A673 (cell line): ENCODE results near the gene PYGB.

Experiments
- CTCF ChIP-seq: fragments of 300-800, 200-600 bp; sonication (generic); conservative IDR thresholded peaks from 2 replicates; pipeline ENCODE4 v1.5.1; 2017; ENCODE audit warnings: low read depth, mild to moderate bottlenecking, antibody characterized with exemption, low read length, moderate library complexity, mixed read lengths
- EZH2 ChIP-seq: fragments of 200-600 bp; sonication (generic); IDR thresholded peaks from 2 replicates; pipeline ENCODE4 v1.6.1; 2017; ENCODE audit warnings: borderline replicate concordance, low read depth, mild to moderate bottlenecking, mixed read lengths, antibody characterized with exemption, low read length; ENCODE audit not compliant: poor library complexity, severe bottlenecking

GRCh38 chr20:25270829-25271251 is 23.0 kb downstream of the PYGB start:
- TF ChIP-seq CTCF = no peak
- no peak for TF ChIP-seq EZH2
